ENCODE measurements around the gene SSTR3.
A peak's percentile ranks its signal among the peaks of the same experiment; 100 is the strongest.
"Not testable (repeated sequence)": the region's sequence is repeated elsewhere in the genome, so short reads cannot be mapped to it uniquely, and the experiment has no call there.

The SSTR3 gene

GRCh38 chr22:37177755-37178154, 34.5 kb downstream of the SSTR3 start:
- intact Hi-C loops (cut with DNase I), result no loop called here
- peak in 1 of 42 donors; percentile 9 for DNase-seq

- DNase-seq, result peak in 1 of 42 donors; percentile 0
- intact Hi-C loops (cut with DNase I), result no loop called here
Observed at GRCh38 chr22:37177221-37177620, 35.1 kb downstream of the SSTR3 start.

- DNase-seq, result peak in 21 of 42 donors; percentile 11 to 50 (median 36)
- intact Hi-C loops (cut with DNase I), result no loop called here
Observed at GRCh38 chr22:37176464-37177061, 35.7 kb downstream of the SSTR3 start.

GRCh38 chr22:37175414-37176281, 36.6 kb downstream of the SSTR3 start:
- intact Hi-C loops (cut with DNase I), result no loop called here
- DNase-seq, result peak in 6 of 42 donors; percentile 2 to 25 (median 9)

GRCh38 chr22:37174964-37175363, 37.3 kb downstream of the SSTR3 start:
- peak in 3 of 42 donors; percentile 1 to 13 (median 3) for DNase-seq
- intact Hi-C loops (cut with DNase I), result no loop called here

GRCh38 chr22:37173709-37174108, 38.6 kb downstream of the SSTR3 start:
- peak in 6 of 42 donors; percentile 1 to 9 (median 4) for DNase-seq
- intact Hi-C loops (cut with DNase I), result no loop called here

- intact Hi-C loops (cut with DNase I), result no loop called here
- DNase-seq, result peak in 4 of 42 donors; percentile 1 to 30 (median 16)
Observed at GRCh38 chr22:37172266-37173245, 39.7 kb downstream of the SSTR3 start.

GRCh38 chr22:37171662-37172061, 40.6 kb downstream of the SSTR3 start:
- intact Hi-C loops (cut with DNase I), result no loop called here

GRCh38 chr22:37170689-37171405, 41.4 kb downstream of the SSTR3 start:
- intact Hi-C loops (cut with DNase I), result not testable (repeated sequence)
- peak in 4 of 42 donors; percentile 4 to 12 (median 6) for DNase-seq

More at GRCh38 chr22:37171662-37172061, 40.6 kb downstream of the SSTR3 start:
- DNase-seq, result peak in 2 of 42 donors; percentile 1 to 5

- intact Hi-C loops (cut with DNase I), result no loop called here
Observed at GRCh38 chr22:37169947-37170688, 42.2 kb downstream of the SSTR3 start.

GRCh38 chr22:37169406-37169805, 42.9 kb downstream of the SSTR3 start:
- intact Hi-C loops (cut with DNase I), result no loop called here
- no peak for DNase-seq

More at GRCh38 chr22:37169947-37170688, 42.2 kb downstream of the SSTR3 start:
- DNase-seq, result peak in 3 of 42 donors; percentile 4 to 20 (median 6)

GRCh38 chr22:37167981-37168647, 44.2 kb downstream of the SSTR3 start:
- intact Hi-C loops (cut with DNase I), result loop anchor here (2.0 kb wide), 1 partner anchor 31 kb away; no protein-coding TSS in a partner anchor
- peak in 1 of 42 donors; percentile 6 for DNase-seq

- no peak for DNase-seq
- intact Hi-C loops (cut with DNase I), result loop anchor here (2.0 kb wide), 1 partner anchor 31 kb away; no protein-coding TSS in a partner anchor
Observed at GRCh38 chr22:37167176-37167980, 44.9 kb downstream of the SSTR3 start.

- intact Hi-C loops (cut with DNase I), result loop anchor here (2.0 kb wide), 1 partner anchor 32 kb away; no protein-coding TSS in a partner anchor
- DNase-seq, result peak; percentile 72 to 92 (median 86)
Observed at GRCh38 chr22:37166675-37167066, 45.6 kb downstream of the SSTR3 start.

- DNase-seq, result no peak
- intact Hi-C loops (cut with DNase I), result loop anchor here (2.0 kb wide), 1 partner anchor 33 kb away; no protein-coding TSS in a partner anchor
Observed at GRCh38 chr22:37165940-37166674, 46.2 kb downstream of the SSTR3 start.

Measured in head of caudate nucleus (tissue), 42 donors.